Activated T-helper 2 cell treated with anti-CD3 and anti-CD28 coated beads, Interferon-gamma antibody, Interleukin-2, Interleukin-4, amounts not matched to agents 10 μg/mL and 5 μg/mL and 100 μg/mL, durations not matched to agents 14 hours and 24 hours and 36 hours (primary cell): Measurements from ENCODE around the gene CPXM2. TPM values are rescaled to one million over a fixed set of nuclear protein-coding genes. Genes with fewer than 3 reads are reported as not detected.

Source experiments
- DNase-seq: peaks from one replicate; pipeline ENCODE4 v3.0.0; 2021; ENCODE audit warnings: low spot score
- H3K27ac Mint-ChIP-seq: one replicate; pipeline ENCODE4 v1.8.0; 2021; ENCODE audit warnings: mixed read lengths
- H3K27me3 Mint-ChIP-seq: one replicate; pipeline ENCODE4 v1.8.0; 2021; ENCODE audit warnings: low read depth, mixed read lengths
- H3K36me3 Mint-ChIP-seq: one replicate; pipeline ENCODE4 v1.8.0; 2021; ENCODE audit warnings: low read depth, mixed read lengths
- H3K4me1 Mint-ChIP-seq: one replicate; pipeline ENCODE4 v1.8.0; 2021; ENCODE audit warnings: low read depth, mixed read lengths
- H3K4me3 Mint-ChIP-seq: one replicate; pipeline ENCODE4 v1.8.0; 2021; ENCODE audit warnings: low read depth, mild to moderate bottlenecking, moderate library complexity, mixed read lengths
- H3K9me3 Mint-ChIP-seq: one replicate; pipeline ENCODE4 v1.8.0; 2021; ENCODE audit warnings: mixed read lengths
- intact Hi-C: fragments of 100-400 bp; cut with micrococcal nuclease; formaldehyde crosslinking; loops from one replicate; pipeline ENCODE4 v1.15.1; 2023
- total RNA-seq: library from RNA; stranded (reverse); gene quantifications from 2 replicates; pipeline ENCODE4 v1.2.3, GENCODE V29; 2022

The CPXM2 gene
- total RNA-seq, 1 donor from 2014 or later: not detected

DNA sequence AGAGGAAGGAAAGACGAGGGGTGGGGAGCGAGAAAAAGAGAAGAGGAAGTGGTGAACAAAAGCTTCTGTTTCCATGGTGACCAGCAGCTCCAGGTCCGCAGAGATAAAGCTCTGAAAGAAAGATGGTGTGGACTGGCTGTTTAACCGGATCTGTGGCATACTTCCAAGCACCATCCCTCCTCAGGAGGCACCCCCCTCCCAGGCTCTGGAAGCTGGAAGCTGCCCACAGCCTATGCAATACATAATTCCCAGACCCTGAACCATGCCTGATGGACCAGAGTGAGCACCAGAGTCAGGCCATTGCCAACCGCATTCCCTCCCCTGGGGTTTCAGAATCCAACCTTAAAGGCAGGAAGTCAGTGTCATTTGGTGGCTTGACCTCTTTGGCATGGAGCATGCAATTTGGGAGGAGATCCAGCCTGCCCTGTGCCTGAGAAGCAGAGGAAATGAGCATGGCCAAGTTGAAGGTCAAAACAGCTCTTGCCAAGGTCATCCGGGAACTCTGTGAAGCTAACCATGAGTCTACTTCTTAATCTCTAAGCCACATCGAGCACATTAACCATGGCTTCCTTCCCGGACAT is 22.2 kb upstream of the CPXM2 start:
- no peak overlapping the region for H3K27ac Mint-ChIP-seq
- no peaks in the 10 kb centered on the region for H3K9me3 Mint-ChIP-seq
- no peak for DNase-seq
- no peaks in the 10 kb centered on the region for H3K36me3 Mint-ChIP-seq
- H3K27me3 Mint-ChIP-seq: no peaks in the 10 kb centered on the region
- H3K4me3 Mint-ChIP-seq: no peak overlapping the region
- intact Hi-C loops: no loop called here
- H3K4me1 Mint-ChIP-seq: peaks cover 2% of the 10 kb centered on the region

DNA sequence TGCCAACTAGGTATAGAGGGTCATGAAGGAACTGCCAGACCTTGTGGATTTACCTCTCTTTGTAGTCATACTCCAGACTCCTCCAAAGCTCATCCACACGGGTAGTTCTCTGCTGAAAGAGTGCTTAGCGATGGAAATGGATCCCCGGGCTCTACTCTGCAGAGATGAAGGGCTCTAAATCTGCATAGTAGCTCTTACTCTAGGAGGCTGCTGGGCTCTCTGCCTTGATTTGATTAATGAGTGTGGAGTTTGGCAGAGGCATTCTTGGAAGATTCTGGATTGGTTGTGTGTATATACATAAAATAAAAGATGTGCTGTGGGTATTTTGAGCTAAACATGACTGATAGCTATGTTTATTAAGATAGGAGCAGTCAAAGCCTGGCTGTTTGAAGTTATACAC is 21.3 kb upstream of the CPXM2 start:
- no peak overlapping the region for H3K27ac Mint-ChIP-seq
- no peak for DNase-seq
- peaks cover 2% of the 10 kb centered on the region for H3K4me1 Mint-ChIP-seq
- no peaks in the 10 kb centered on the region for H3K27me3 Mint-ChIP-seq
- H3K4me3 Mint-ChIP-seq: no peak overlapping the region
- intact Hi-C loops: no loop called here
- no peaks in the 10 kb centered on the region for H3K9me3 Mint-ChIP-seq
- H3K36me3 Mint-ChIP-seq: no peaks in the 10 kb centered on the region

DNA sequence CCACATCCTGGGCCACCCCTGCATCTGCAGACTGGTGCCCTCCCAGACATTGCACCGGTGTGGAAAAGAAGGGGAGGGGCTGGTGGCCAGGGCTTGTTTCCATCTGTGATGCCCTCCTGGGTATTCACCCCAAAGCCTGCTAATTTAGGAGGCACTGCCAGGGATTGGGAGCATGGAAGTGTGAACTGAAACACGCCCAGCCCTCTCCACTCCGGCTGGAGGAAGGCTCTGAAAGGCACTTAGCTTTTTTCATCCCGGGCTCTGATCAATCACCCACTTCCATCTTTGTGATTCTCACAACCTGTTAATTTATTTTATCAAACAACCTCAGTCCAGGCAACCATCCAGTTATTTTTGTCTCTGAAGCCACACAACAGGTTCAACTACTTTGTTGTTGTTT is 20.9 kb upstream of the CPXM2 start:
- H3K4me1 Mint-ChIP-seq: peaks cover 2% of the 10 kb centered on the region
- intact Hi-C loops: no loop called here
- H3K36me3 Mint-ChIP-seq: no peaks in the 10 kb centered on the region
- H3K4me3 Mint-ChIP-seq: no peak overlapping the region
- H3K9me3 Mint-ChIP-seq: no peaks in the 10 kb centered on the region
- H3K27ac Mint-ChIP-seq: no peak overlapping the region
- H3K27me3 Mint-ChIP-seq: no peaks in the 10 kb centered on the region
- no peak for DNase-seq

DNA sequence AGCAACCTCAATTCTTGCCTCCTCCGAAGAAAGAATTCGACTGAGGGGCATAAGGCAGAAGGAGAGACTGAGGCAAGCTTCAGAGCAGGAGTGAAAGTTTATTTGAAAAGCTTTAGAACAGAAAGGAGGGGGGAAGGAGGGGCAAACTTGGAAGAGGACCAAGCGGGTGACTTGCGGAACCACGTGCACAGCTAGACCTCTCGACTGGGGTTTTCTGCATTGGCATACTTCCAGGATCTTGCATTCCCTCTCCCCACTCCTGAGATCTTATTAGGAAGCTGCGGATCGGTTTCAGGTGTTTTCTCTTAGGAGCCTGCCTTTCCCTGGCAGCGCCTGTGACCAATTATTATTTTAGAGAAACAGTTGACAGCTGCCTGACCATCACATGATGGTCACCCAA is 20.3 kb upstream of the CPXM2 start:
- no peaks in the 10 kb centered on the region for H3K36me3 Mint-ChIP-seq
- peaks cover 2% of the 10 kb centered on the region for H3K4me1 Mint-ChIP-seq
- H3K27ac Mint-ChIP-seq: no peak overlapping the region
- DNase-seq: no peak
- intact Hi-C loops: no loop called here
- no peaks in the 10 kb centered on the region for H3K9me3 Mint-ChIP-seq
- no peak overlapping the region for H3K4me3 Mint-ChIP-seq
- no peaks in the 10 kb centered on the region for H3K27me3 Mint-ChIP-seq

DNA sequence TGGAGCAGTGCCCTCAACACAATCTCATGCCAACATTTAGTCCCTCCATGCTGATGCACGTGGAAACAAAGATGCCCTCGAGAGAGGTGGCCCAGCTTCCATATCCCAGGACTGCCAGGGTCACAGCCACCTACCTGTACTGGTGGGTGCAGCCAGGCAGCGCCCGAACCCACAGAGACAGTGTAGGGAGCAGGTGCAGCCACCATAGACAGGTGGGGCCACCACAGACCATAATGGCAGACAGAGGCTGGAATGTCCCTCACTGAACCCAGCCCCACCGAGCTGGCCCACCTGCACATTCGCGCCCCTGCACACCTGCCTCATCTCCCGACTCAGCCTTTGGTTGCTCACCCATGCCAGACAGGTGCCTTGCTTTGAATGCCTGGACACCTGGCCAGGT is 18.3 kb upstream of the CPXM2 start:
- Mint-ChIP-seq H3K27ac (no peak overlapping the region), H3K36me3 (no peaks in the 10 kb centered on the region), H3K27me3 (no peaks in the 10 kb centered on the region), H3K9me3 (no peaks in the 10 kb centered on the region), H3K4me3 (no peak overlapping the region), H3K4me1 (peaks cover 2% of the 10 kb centered on the region)
- DNase-seq: no peak
- intact Hi-C loops: no loop called here

DNA sequence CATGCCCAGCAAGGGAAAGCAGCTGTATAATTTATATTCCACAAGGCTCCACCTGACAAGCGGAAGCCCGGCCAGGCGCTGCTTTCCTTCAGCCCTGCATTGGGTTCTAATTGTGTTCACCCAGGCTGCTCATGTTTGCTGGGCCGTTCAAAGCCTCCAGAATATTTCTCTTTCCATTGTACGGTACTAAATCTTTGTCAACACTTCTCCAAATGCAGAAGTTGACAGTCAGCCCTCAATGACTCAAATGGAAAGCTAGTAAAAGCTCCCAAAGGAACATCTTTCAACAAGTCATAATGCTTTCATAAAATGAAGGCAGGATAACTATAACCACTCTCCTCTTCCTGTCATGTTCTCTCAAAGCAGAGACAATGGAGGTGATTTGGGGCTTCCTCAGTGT is 17.8 kb upstream of the CPXM2 start:
- Mint-ChIP-seq H3K27me3 (no peaks in the 10 kb centered on the region), H3K9me3 (no peaks in the 10 kb centered on the region), H3K4me3 (no peak overlapping the region), H3K27ac (no peak overlapping the region), H3K36me3 (no peaks in the 10 kb centered on the region), H3K4me1 (peaks cover 2% of the 10 kb centered on the region)
- no peak for DNase-seq
- intact Hi-C loops: no loop called here

DNA sequence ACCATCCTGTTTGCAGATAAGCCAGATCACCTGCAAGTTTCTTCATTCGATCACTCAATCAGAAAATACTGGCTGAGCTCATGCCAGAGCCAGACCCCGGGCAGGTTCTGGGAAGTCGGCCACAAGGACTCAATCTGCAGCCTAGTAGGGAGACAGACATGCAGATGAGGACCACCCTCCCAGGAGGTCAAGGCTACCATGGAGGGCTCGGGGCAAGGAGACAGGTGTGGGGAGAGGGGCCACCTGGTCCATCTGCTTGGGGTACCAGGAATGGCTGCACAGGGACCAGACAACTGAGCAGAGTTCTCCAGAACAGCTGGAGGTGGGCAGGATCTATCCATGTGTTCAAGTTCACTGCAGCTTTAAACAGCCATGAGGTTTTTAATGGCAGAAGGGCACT is 16.8 kb upstream of the CPXM2 start:
- Mint-ChIP-seq H3K4me1 (peaks cover under 1% of the 10 kb centered on the region), H3K27ac (no peak overlapping the region), H3K36me3 (no peaks in the 10 kb centered on the region), H3K9me3 (no peaks in the 10 kb centered on the region), H3K4me3 (no peak overlapping the region), H3K27me3 (no peaks in the 10 kb centered on the region)
- intact Hi-C loops: no loop called here
- DNase-seq: no peak

DNA sequence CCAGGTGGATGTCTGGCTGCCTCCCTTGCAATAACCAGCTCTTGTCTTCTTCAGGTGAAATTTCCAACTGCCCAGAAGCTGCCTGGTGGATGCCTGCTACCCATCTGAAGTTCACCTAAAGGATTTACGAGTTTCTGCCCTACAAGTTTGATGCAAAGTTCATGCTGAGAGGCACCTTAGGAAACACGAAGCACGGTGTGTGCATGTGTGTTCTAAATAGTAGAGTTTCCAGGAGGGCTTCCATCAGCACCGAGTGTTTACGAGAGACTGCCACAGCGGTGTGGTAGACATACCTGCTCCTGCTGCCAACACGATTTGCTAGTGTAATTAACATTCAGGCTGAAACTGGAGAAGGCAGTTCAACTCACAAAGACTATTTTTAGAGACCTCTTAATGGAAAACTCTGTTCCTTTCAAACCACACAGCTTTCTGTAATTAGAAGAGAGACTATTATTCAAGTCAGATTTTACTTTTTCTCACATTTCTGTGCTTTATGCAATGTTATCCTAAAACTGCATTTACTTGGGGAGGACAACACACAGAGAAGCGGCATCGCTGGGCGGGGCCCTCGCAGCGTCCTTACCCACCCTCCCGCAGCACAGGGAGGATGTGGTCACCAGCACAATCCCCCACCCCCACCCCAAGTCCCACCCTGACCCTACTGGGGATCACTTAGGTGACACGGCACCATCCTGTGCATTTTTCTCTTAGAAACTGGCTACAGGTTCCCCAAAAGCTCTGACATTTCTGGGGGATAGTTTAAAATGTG is 15.5 kb upstream of the CPXM2 start:
- no peaks in the 10 kb centered on the region for H3K9me3 Mint-ChIP-seq
- no peak overlapping the region for H3K27ac Mint-ChIP-seq
- no peaks in the 10 kb centered on the region for H3K27me3 Mint-ChIP-seq
- H3K36me3 Mint-ChIP-seq: no peaks in the 10 kb centered on the region
- DNase-seq: no peak
- no peaks in the 10 kb centered on the region for H3K4me1 Mint-ChIP-seq
- no peak overlapping the region for H3K4me3 Mint-ChIP-seq
- intact Hi-C loops: no loop called here

DNA sequence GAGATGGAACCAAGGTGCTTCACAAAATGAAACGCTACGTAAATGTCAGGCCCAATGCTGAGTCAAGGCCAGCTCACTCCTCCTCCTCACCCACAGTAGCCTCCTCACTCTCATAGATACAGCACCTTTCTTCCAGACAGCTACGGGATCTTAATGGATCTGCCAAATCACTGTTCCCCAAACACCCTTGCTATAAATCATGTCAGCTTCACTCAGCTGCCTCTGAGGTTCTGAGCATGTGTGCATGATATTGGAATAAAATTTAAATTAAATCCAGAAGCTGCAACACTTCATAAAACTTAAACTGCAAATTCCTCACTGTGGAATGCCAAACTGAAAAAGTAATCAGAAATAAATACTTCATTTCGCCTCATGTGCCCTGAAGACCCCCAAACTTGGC is 14.7 kb upstream of the CPXM2 start:
- H3K27me3 Mint-ChIP-seq: no peaks in the 10 kb centered on the region
- no peaks in the 10 kb centered on the region for H3K36me3 Mint-ChIP-seq
- no peak for DNase-seq
- no peaks in the 10 kb centered on the region for H3K9me3 Mint-ChIP-seq
- H3K4me3 Mint-ChIP-seq: no peak overlapping the region
- intact Hi-C loops: no loop called here
- no peaks in the 10 kb centered on the region for H3K4me1 Mint-ChIP-seq
- H3K27ac Mint-ChIP-seq: no peak overlapping the region

DNA sequence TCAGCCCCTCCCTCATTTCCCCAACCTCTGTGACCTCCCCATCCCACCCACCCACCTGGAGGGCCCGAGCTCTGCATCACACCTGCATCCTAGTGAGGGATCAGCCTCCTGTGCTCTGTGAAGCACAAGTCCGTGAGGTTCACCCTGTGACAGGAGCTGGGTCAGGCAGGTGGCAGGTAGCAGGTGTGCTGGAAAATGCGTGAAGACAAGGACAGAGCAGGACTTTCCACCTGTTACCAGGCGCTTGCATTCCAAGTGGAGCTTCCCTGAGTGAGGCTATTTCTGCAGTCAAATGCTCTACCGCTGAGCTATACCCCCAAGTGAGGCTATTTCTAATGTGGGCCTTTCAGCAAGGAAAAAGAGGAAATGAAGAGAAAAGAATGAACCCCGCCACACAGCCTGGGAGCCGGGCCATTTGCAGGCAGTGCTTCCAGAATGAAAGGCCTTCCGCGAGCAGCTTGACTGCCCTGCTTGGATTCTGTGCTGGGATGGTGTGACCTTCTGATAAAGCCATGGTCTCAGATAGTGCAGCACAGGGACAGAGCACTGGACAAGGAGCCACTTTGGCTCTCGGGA is 13.3 kb upstream of the CPXM2 start:
- Mint-ChIP-seq H3K4me1 (no peaks in the 10 kb centered on the region), H3K27me3 (no peaks in the 10 kb centered on the region), H3K9me3 (no peaks in the 10 kb centered on the region), H3K36me3 (no peaks in the 10 kb centered on the region), H3K4me3 (no peak overlapping the region), H3K27ac (no peak overlapping the region)
- no peak for DNase-seq
- intact Hi-C loops: no loop called here

DNA sequence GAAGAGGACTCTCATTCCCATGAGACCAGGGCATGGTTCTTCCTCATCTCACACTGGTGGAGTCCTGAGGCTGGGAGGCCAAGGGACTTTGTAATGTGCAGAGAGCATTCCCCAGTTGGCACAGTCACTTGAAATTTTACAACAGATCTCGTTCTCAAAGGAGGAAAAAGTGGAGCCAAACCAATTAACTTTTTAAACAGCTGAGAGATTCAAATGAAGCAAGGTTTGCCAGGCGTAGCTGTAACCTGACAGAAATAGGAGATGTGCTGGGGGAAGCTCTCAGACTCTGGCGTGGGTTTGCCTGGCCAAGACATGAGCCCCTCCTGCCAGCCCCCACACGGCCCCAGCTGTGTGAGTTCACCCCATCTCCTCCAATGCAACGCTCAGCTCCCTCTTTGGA is 12.0 kb upstream of the CPXM2 start:
- intact Hi-C loops: no loop called here
- no peaks in the 10 kb centered on the region for H3K9me3 Mint-ChIP-seq
- no peaks in the 10 kb centered on the region for H3K4me1 Mint-ChIP-seq
- H3K27me3 Mint-ChIP-seq: no peaks in the 10 kb centered on the region
- no peaks in the 10 kb centered on the region for H3K36me3 Mint-ChIP-seq
- no peak overlapping the region for H3K4me3 Mint-ChIP-seq
- H3K27ac Mint-ChIP-seq: no peak overlapping the region
- no peak for DNase-seq

DNA sequence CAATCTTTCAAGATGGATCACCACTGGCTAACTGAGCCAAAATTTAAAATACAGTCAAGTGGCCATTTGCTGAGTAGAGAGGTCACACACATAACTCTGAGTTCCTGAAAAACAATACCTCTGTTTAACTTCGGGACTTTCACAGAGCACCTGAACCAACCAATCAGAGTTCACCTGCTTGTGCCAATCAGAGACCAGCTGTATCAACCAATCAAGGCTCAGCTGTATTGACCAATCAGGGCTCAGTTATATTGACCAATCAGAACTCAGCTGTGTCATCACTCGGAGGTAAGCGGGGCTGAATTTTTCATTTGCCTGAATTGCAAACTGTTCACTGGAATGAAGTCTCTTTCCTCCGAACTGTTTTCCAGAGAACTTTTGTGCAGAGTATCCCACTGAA is 10.0 kb upstream of the CPXM2 start:
- intact Hi-C loops: no loop called here
- no peaks in the 10 kb centered on the region for H3K36me3 Mint-ChIP-seq
- H3K4me3 Mint-ChIP-seq: no peak overlapping the region
- no peaks in the 10 kb centered on the region for H3K27me3 Mint-ChIP-seq
- no peak for DNase-seq
- no peak overlapping the region for H3K27ac Mint-ChIP-seq
- no peaks in the 10 kb centered on the region for H3K9me3 Mint-ChIP-seq
- H3K4me1 Mint-ChIP-seq: no peaks in the 10 kb centered on the region

DNA sequence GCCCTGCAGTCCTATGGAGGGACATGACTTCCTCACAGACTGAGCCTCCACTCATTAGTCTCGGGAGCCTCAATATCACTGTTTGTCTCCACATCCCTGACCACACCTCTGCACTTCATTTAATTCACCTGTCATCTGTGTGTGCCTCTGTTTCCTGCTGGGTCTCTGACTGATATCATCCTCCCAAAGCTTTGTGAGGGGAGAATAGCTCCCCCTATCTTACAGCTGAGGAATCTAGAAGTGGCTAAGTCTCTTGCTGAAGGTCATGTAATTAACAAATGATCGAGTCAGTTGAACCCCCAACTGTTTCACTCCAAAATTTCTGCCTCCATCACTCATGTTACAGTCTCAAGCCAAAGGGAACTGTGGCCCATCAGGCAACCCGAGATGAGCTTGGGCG is 5.5 kb upstream of the CPXM2 start:
- Mint-ChIP-seq H3K27ac (no peak overlapping the region), H3K4me3 (no peak overlapping the region), H3K9me3 (no peaks in the 10 kb centered on the region), H3K36me3 (no peaks in the 10 kb centered on the region), H3K4me1 (no peaks in the 10 kb centered on the region), H3K27me3 (peaks cover 4% of the 10 kb centered on the region)
- DNase-seq: no peak
- intact Hi-C loops: no loop called here
